K562 (cell line): ENCODE measurements around the gene CYP24A1. TPM values are rescaled to one million over a fixed set of nuclear protein-coding genes. Genes with fewer than 3 reads are reported as not detected.
A peak's percentile ranks its signal among the peaks of the same experiment; 100 is the strongest.

Source experiments
- ATAC-seq: fragments of 200-7000 bp; cut with Tn5 transposase; 3 replicates; pipeline ENCODE4 v1.9.1; 2020; ENCODE audit warnings: moderate library complexity
- BruUV-seq: library from RNA; stranded (reverse); fragments of 400-500 nt; replicated peaks from 2 replicates; lab custom pipeline; 2021; lab: Mats Ljungman, UMichigan
- CTCF ChIA-PET: fragments of 300-600 bp; formaldehyde crosslinking; extraction: SDS; loops from one replicate; lab custom pipeline; 2021; ENCODE audit warnings: low intra/inter-chr PET ratio; lab: Yijun Ruan, JAX
- POLR2A ChIA-PET: fragments of 300-600, 350-650 bp; sonication (Branson Sonifier 250); formaldehyde crosslinking; extraction: SDS; loops from one replicate; lab custom pipeline; 2021; ENCODE audit warnings: antibody characterized with exemption, inconsistent platforms; lab: Yijun Ruan, JAX
- DNase-seq, 4 experiments: peaks; one replicate each; pipeline versions ENCODE4 v3.0.0 to v3.0.0-alpha.2; 2011 to 2018; ENCODE audit warnings: low spot score in 3 of 4, mixed read lengths in 3 of 4; ENCODE audit errors: extremely low read depth in 1 of 4
- FAIRE-seq: peaks from 2 replicates; lab custom pipeline; 2011; peaks lifted over from hg19 to GRCh38; lab: Jason Lieb, UNC
- H2AFZ ChIP-seq: 2 replicates; pipeline ENCODE4 v1.6.0; 2011; ENCODE audit warnings: low read depth, low read length, control low read depth, inconsistent platforms
- H3K27ac ChIP-seq: fragments of 200-600 bp; 3 replicates; pipeline ENCODE4 v1.8.0; 2011; ENCODE audit warnings: low read depth, mild to moderate bottlenecking, control low read depth, inconsistent platforms, low read length, moderate library complexity, mixed read lengths; ENCODE audit errors: extremely low read depth
- H3K27me3 ChIP-seq, 2 experiments: fragments of 300-600 bp in 1 of 2; 2 replicates in 1 of 2; 3 replicates in 1 of 2; pipeline versions ENCODE4 v1.6.0 to v1.8.0; 2011; ENCODE audit warnings: inconsistent platforms in 2 of 2, low read length in 2 of 2, mild to moderate bottlenecking in 1 of 2, mixed read lengths in 1 of 2, moderate library complexity in 1 of 2; ENCODE audit not compliant: control insufficient read depth in 2 of 2, insufficient read depth in 2 of 2
- H3K36me3 ChIP-seq: fragments of 300-600 bp; 3 replicates; pipeline ENCODE4 v1.8.0; 2011; ENCODE audit warnings: mild to moderate bottlenecking, low read length, inconsistent platforms; ENCODE audit not compliant: control insufficient read depth, insufficient read depth
- H3K4me1 ChIP-seq, 2 experiments: fragments of 200-600 bp in 1 of 2; replicated peaks in 1 of 2; 2 replicates in 1 of 2; 3 replicates in 1 of 2; pipeline versions ENCODE4 v1.5.1 to v1.8.0; 2011; ENCODE audit warnings: inconsistent platforms in 2 of 2, low read length in 2 of 2, mild to moderate bottlenecking in 1 of 2, mixed read lengths in 1 of 2, moderate library complexity in 1 of 2; ENCODE audit not compliant: control insufficient read depth in 2 of 2, insufficient read depth in 2 of 2
- H3K4me2 ChIP-seq: 2 replicates; pipeline ENCODE4 v1.6.1; 2011; ENCODE audit warnings: low read length, control low read depth, inconsistent platforms, mixed read lengths; ENCODE audit not compliant: insufficient read depth
- H3K4me3 ChIP-seq: fragments of 200-600 bp; sonication (generic), shearing (Covaris generic); 2 replicates; pipeline ENCODE4 v1.5.1; 2016; ENCODE audit warnings: control low read depth, inconsistent platforms
- H3K79me2 ChIP-seq: fragments of 200-600 bp; 3 replicates; pipeline ENCODE4 v1.8.0; 2011; ENCODE audit warnings: low read length, inconsistent platforms; ENCODE audit not compliant: control insufficient read depth, insufficient read depth
- H3K9ac ChIP-seq, 2 experiments: 2 replicates each; pipeline versions ENCODE4 v1.6.0 to v1.6.1; 2011; ENCODE audit warnings: low read depth in 2 of 2, low read length in 2 of 2, control low read depth in 1 of 2, inconsistent platforms in 1 of 2, mild to moderate bottlenecking in 1 of 2, mixed read lengths in 1 of 2; ENCODE audit not compliant: insufficient read depth in 1 of 2
- H3K9me1 ChIP-seq: one replicate; pipeline ENCODE4 v1.6.0; 2011; ENCODE audit warnings: inconsistent platforms, mild to moderate bottlenecking, low read length, moderate library complexity; ENCODE audit not compliant: control insufficient read depth, insufficient read depth
- H3K9me3 ChIP-seq: replicated peaks from 2 replicates; pipeline ENCODE4 v1.5.1; 2011; ENCODE audit warnings: low read depth, low read length, inconsistent platforms; ENCODE audit not compliant: control insufficient read depth, insufficient read depth
- H4K20me1 ChIP-seq: replicated peaks from 2 replicates; pipeline ENCODE4 v1.6.1; 2011; ENCODE audit warnings: low read length, inconsistent platforms, mixed read lengths; ENCODE audit not compliant: control insufficient read depth, insufficient read depth
- FOSL1 ChIP-seq: fragments of 200-800 bp; sonication (Bioruptor generic); conservative IDR thresholded peaks from 2 replicates; pipeline ENCODE4 v1.6.1; 2016; ENCODE audit warnings: missing genetic modification characterization, missing compliant biosample characterization
- KDM5B ChIP-seq: fragments of 200-600 bp; sonication (generic); IDR thresholded peaks from 2 replicates; pipeline ENCODE4 v1.6.1; 2012; ENCODE audit warnings: low read depth, mild to moderate bottlenecking, moderate library complexity, low read length, control low read depth, inconsistent platforms; ENCODE audit not compliant: insufficient replicate concordance
- RHOXF2B ChIP-seq: fragments of 250-450 bp; sonication (Bioruptor Pico); conservative IDR thresholded peaks from 2 replicates; pipeline ENCODE4 v1.5.1; 2021
- SMC3 ChIP-seq: conservative IDR thresholded peaks from 2 replicates; pipeline ENCODE4 v1.6.1; 2011; ENCODE audit warnings: low read depth, low read length, improper control_type of control experiment; ENCODE audit not compliant: insufficient read depth
- TEAD2 ChIP-seq: fragments of 450-650 bp; IDR thresholded peaks from 2 replicates; pipeline ENCODE4 v1.6.1; 2016; ENCODE audit warnings: missing genetic modification characterization, control low read depth, missing compliant biosample characterization
- WGBS: fragments of 100-300 bp; shearing (Covaris generic); methylation state at CpG from one replicate; pipeline ENCODE4 v1.1.6; 2016; ENCODE audit warnings: low coverage, mixed read lengths; ENCODE audit not compliant: insufficient coverage; ENCODE audit errors: missing lambda C conversion rate; 5-methylcytosine and 5-hydroxymethylcytosine counted together
- in situ Hi-C: fragments of 300-500 bp; cut with MboI; formaldehyde crosslinking; loops from 4 replicates; pipeline ENCODE4 v1.15.0; 2018; ENCODE audit warnings: inconsistent platforms, mixed read lengths
- intact Hi-C: fragments of 100-400 bp; cut with micrococcal nuclease; formaldehyde crosslinking; loops from 2 replicates; pipeline ENCODE4 v1.14.2; 2022
- polyA plus RNA-seq, 8 experiments: library from polyadenylated mRNA; depleted of rRNA in 4 of 8; stranded (reverse) in 5 of 8; unstranded in 3 of 8; fragments of >200 nt; fragmentation: Nextera tagmentation in 2 of 8; fragmentation: Illumina TruSeq in 1 of 8; extraction: Ambion mirVana in 2 of 8; extraction: Trizol in 1 of 8; gene quantifications; 2 replicates each; pipeline versions ENCODE4 v1.2.1 to v1.2.3, GENCODE V29; 2011 to 2014; ENCODE audit warnings: inconsistent platforms in 1 of 8, missing spikeins in 1 of 8
- total RNA-seq, 7 experiments: library from RNA; depleted of rRNA in 6 of 7; stranded (reverse); fragments of >200 nt in 6 of 7; fragmentation: Illumina TruSeq in 2 of 7; extraction: Trizol in 2 of 7; gene quantifications; 2 replicates each; pipeline versions ENCODE4 v1.2.1 to v1.2.3, GENCODE V29; 2011 to 2021; ENCODE audit warnings: low replicate concordance in 1 of 7
- TF ChIP-seq, protein P1 (sequence below): sonication (generic); formaldehyde crosslinking; IDR thresholded peaks from 2 replicates; pipeline ENCODE4 v1.8.0; 2022; ENCODE audit warnings: mild to moderate bottlenecking, missing genetic modification reagents, borderline replicate concordance

Gene CYP24A1
- total and polyA plus RNA-seq, 9 of the 15 experiments (the other 6 are each of a cell fraction or from before 2014, with no cell fraction given), result 0.04 TPM; not detected in 8

DNA sequence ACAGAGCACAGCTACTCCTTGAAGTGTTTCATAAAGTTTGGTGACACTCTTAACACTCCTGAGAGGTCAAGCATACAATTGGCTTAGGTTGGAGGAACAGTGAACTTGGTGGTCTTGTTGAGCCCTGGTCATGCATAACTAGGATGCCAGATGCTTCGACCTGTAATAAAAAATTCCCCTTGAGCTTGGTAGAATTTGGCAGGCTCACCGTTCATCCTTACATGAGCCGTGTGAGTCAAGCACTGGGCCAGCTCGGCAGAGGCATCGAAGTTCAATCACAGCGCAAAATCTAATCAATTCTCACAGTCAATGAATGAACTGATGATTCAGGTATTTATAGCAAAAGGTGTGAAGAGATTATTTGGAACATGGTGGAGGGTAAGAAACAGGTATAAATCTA lies 33.7 kb downstream of the CYP24A1 start (continued):
- TF ChIP-seq, protein P1, sequence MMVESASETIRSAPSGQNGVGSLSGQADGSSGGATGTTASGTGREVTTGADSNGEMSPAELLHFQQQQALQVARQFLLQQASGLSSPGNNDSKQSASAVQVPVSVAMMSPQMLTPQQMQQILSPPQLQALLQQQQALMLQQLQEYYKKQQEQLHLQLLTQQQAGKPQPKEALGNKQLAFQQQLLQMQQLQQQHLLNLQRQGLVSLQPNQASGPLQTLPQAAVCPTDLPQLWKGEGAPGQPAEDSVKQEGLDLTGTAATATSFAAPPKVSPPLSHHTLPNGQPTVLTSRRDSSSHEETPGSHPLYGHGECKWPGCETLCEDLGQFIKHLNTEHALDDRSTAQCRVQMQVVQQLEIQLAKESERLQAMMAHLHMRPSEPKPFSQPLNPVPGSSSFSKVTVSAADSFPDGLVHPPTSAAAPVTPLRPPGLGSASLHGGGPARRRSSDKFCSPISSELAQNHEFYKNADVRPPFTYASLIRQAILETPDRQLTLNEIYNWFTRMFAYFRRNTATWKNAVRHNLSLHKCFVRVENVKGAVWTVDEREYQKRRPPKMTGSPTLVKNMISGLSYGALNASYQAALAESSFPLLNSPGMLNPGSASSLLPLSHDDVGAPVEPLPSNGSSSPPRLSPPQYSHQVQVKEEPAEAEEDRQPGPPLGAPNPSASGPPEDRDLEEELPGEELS, result no peak
- TF ChIP-seq KDM5B, result no peak

DNA sequence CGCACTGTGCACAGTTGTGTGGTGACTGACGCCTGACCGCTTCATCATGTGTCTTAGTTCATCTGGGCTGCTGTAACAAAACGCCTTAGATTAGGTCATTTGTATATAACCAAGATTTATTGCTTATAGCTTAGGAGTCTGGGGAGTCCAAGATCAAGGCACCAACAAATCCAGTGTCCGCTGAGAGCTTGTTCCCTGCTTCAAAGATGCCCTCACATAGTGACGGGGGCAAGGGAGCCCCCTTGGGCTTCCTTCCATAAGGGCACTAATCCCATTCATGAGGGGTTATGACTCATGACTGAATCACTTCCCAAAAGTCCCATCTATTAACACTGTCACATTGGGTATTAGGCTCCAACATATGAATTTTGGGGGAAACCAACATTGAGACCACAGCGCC lies 34.6 kb downstream of the CYP24A1 start:
- TF ChIP-seq RHOXF2B (CRISPR knock-in tag), result no peak
- no peak for TF ChIP-seq TEAD2 (tag)
- TF ChIP-seq SMC3, result no peak
- TF ChIP-seq FOSL1, result peak; percentile 40; the same call in 1 of the 2 replicates
- in situ Hi-C loops (no loop called here), intact Hi-C loops (no loop called here)
- CTCF ChIA-PET, result no interaction called here
- FAIRE-seq, result no peak
- H3K36me3 ChIP-seq, result no peaks in the 10 kb centered on the region
- no peaks in the 10 kb centered on the region for H3K79me2 ChIP-seq
- H3K4me3 ChIP-seq, result no peak overlapping the region
- peaks cover 0 to 16% of the 10 kb centered on the region in 2 experiments; a peak in 3 of 5 replicates for H3K27me3 ChIP-seq
- H3K4me2 ChIP-seq, result no peak overlapping the region
- H3K9me1 ChIP-seq, result no peaks in the 10 kb centered on the region
- POLR2A ChIA-PET, result interaction anchor here (0.9 kb wide), 1 partner anchor 9 kb away, joined by 3 read pairs; no protein-coding TSS in a partner anchor
- 1% methylated on average over 7 of the region's 7 CpGs for WGBS
- no peak overlapping the region for H3K9ac ChIP-seq
- BruUV-seq, result no TSS peak
- DNase-seq, result no peak
- H2AFZ ChIP-seq, result no peak overlapping the region
- H3K4me1 ChIP-seq, result no peaks in the 10 kb centered on the region
- no peak overlapping the region for H3K27ac ChIP-seq
- H3K9me3 ChIP-seq, result no peaks in the 10 kb centered on the region
- no peaks in the 10 kb centered on the region for H4K20me1 ChIP-seq
- ATAC-seq, result no peak
